ENCODE results near the gene CIROP.

- no peak for TF ChIP-seq CTCF (IDR thresholded peaks at IDR 0.05)
- TF ChIP-seq POLR2A (IDR thresholded peaks at IDR 0.05) = no peak
Observed at GRCh38 chr14:23097786-23098185, 7.0 kb downstream of the CIROP start.

All from testis (tissue), 2 donors.